ENCODE measurements around the gene EDC3.
"Not testable (repeated sequence)": the region's sequence is repeated elsewhere in the genome, so short reads cannot be mapped to it uniquely, and the experiment has no call there.

Gene EDC3

GRCh38 chr15:74603026-74603788 lies 92.6 kb downstream of the EDC3 start:
- no peak for TF ChIP-seq CTCF (IDR thresholded peaks at IDR 0.05; ENCODE audit: low read depth, low read length, missing control alignments)
- no peak for DNase-seq (ENCODE audit: extremely low read depth, low read depth)
- no peak overlapping the region for H3K4me3 ChIP-seq (replicated peaks; ENCODE audit: low read depth, low read length)

- no peak for DNase-seq (ENCODE audit: extremely low read depth, low read depth)
- H3K4me3 ChIP-seq (replicated peaks; ENCODE audit: low read depth, low read length): peak overlapping the region; percentile 57
- TF ChIP-seq CTCF (IDR thresholded peaks at IDR 0.05; ENCODE audit: low read depth, low read length, missing control alignments): no peak
Measured at GRCh38 chr15:74599156-74599555, 96.7 kb downstream of the EDC3 start.

GRCh38 chr15:74598126-74598842 lies 97.5 kb downstream of the EDC3 start:
- peak overlapping the region; percentile 57 for H3K4me3 ChIP-seq (replicated peaks; ENCODE audit: low read depth, low read length)
- no peak for TF ChIP-seq CTCF (IDR thresholded peaks at IDR 0.05; ENCODE audit: low read depth, low read length, missing control alignments)
- peak; percentile 74 for DNase-seq (ENCODE audit: extremely low read depth, low read depth)

GRCh38 chr15:74597146-74597705 lies 98.6 kb downstream of the EDC3 start:
- not testable (repeated sequence) for DNase-seq (ENCODE audit: extremely low read depth, low read depth); H3K4me3 ChIP-seq (replicated peaks; ENCODE audit: low read depth, low read length)

- not testable (repeated sequence) for DNase-seq (ENCODE audit: extremely low read depth, low read depth); H3K4me3 ChIP-seq (replicated peaks; ENCODE audit: low read depth, low read length)
Measured at GRCh38 chr15:74596736-74597135, 99.1 kb downstream of the EDC3 start.

GRCh38 chr15:74595271-74595670 lies 100.6 kb downstream of the EDC3 start:
- DNase-seq (ENCODE audit: extremely low read depth, low read depth): no peak
- TF ChIP-seq CTCF (IDR thresholded peaks at IDR 0.05; ENCODE audit: low read depth, low read length, missing control alignments): no peak
- no peak overlapping the region for H3K4me3 ChIP-seq (replicated peaks; ENCODE audit: low read depth, low read length)

- no peak overlapping the region for H3K4me3 ChIP-seq (replicated peaks; ENCODE audit: low read depth, low read length)
- TF ChIP-seq CTCF (IDR thresholded peaks at IDR 0.05; ENCODE audit: low read depth, low read length, missing control alignments): no peak
- DNase-seq (ENCODE audit: extremely low read depth, low read depth): no peak
Measured at GRCh38 chr15:74594455-74594854, 101.4 kb downstream of the EDC3 start.
